Lung (tissue), 12 donors: ENCODE data around the gene EME1. TPM values are rescaled to one million over a fixed set of nuclear protein-coding genes. Genes with fewer than 3 reads are reported as not detected.

Experiments
- ATAC-seq: fragments of 200-7000 bp; cut with Tn5 transposase; one replicate; pipeline ENCODE4 v1.9.1; 2020; ENCODE audit warnings: moderate number of reproducible peaks; ENCODE audit not compliant: insufficient read depth, low FRiP score
- DNase-seq, 3 donors: peaks; one replicate each; pipeline ENCODE4 v3.0.0-alpha.2; 2013 to 2017
- H3K27ac ChIP-seq, 2 donors: one replicate each; pipeline ENCODE4 v1.5.1; 2013; ENCODE audit warnings: mild to moderate bottlenecking in 2 of 2, moderate library complexity in 2 of 2, control low read depth in 1 of 2, inconsistent platforms in 1 of 2, low read depth in 1 of 2, low read length in 1 of 2
- H3K27me3 ChIP-seq, 3 donors: one replicate each; pipeline ENCODE4 v1.5.1; 2013; ENCODE audit warnings: low read length in 2 of 3; ENCODE audit not compliant: control insufficient read depth in 3 of 3, insufficient read depth in 3 of 3
- H3K36me3 ChIP-seq, 4 donors: one replicate each; pipeline ENCODE4 v1.5.1; 2013; ENCODE audit warnings: low read length in 4 of 4, mild to moderate bottlenecking in 1 of 4, moderate library complexity in 1 of 4; ENCODE audit not compliant: control insufficient read depth in 4 of 4, insufficient read depth in 4 of 4
- H3K4me1 ChIP-seq, 5 donors: one replicate each; pipeline ENCODE4 v1.5.1; 2013; ENCODE audit warnings: low read length in 5 of 5, mild to moderate bottlenecking in 2 of 5, moderate library complexity in 1 of 5; ENCODE audit not compliant: control insufficient read depth in 5 of 5, insufficient read depth in 5 of 5
- H3K4me3 ChIP-seq: one replicate; pipeline ENCODE4 v1.5.1; 2013; ENCODE audit warnings: mild to moderate bottlenecking, control low read depth, moderate library complexity
- H3K9ac ChIP-seq, 2 donors: one replicate each; pipeline ENCODE4 v1.5.1; 2013; ENCODE audit warnings: low read length in 2 of 2, control low read depth in 1 of 2; ENCODE audit not compliant: insufficient read depth in 1 of 2
- H3K9me3 ChIP-seq, 4 donors: one replicate each; pipeline ENCODE4 v1.5.1; 2013; ENCODE audit warnings: low read length in 3 of 4, mild to moderate bottlenecking in 1 of 4, moderate library complexity in 1 of 4; ENCODE audit not compliant: control insufficient read depth in 4 of 4, insufficient read depth in 3 of 4
- WGBS, 2 donors: extraction: QIAGEN DNeasy Blood & Tissue Kit; methylation state at CpG; one replicate each; pipeline ENCODE4 v1.1.7; 2013; 5-methylcytosine and 5-hydroxymethylcytosine counted together
- polyA plus RNA-seq, 2 donors: library from polyadenylated mRNA; stranded (reverse); fragments of 200-250 nt; gene quantifications; one replicate each; pipeline ENCODE4 v1.2.1, GENCODE V29; 2013
- total RNA-seq, 2 donors: library from RNA; depleted of rRNA in 1 of 2; stranded (reverse); fragments of >200 nt in 1 of 2; gene quantifications; one replicate each; pipeline ENCODE4 v1.2.1, GENCODE V29; 2014 to 2021
- TF ChIP-seq, protein P1 (sequence below): IDR thresholded peaks from 2 replicates; pipeline ENCODE4 v1.5.1; 2012; ENCODE audit warnings: mild to moderate bottlenecking; ENCODE audit errors: control extremely low read depth, extremely low read depth
- donor health status: control.
- donor health status: control.
- donor health status: Bipolar disorder and iron deficiency.
- donor health status: healthy.
- donor health status: DM: yes; HTN: yes; CAD: no.

EME1 gene
- total and polyA plus RNA-seq, 4 donors: 0.55 to 2.8 (median 1.8) TPM

DNA sequence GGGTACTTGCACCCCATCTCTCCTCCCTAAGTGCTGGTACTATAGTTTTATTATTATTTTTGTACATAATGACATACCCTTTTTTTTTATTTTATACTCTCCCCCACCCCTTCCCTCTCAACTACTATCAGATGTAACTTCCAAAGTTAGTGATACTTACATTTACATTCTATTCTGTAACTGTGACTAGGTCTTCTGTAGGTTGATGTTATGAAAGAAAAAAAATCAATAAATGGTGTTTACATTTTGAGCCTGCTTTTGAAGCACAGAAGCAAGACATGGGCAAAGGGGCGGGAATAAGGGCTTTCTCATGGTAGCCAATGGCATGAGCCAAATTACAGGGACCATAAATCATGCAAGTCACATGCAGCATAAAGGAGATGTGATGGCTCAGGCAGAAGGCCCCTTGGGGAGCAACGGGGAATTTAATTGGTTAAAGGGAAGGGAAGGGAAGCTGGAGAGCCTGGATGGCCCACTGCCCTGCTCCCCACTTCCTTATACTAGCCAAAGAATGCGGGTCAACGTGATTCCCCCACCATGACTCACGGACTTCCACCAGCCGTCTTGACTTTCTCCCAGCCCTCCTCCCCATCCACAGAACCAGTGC is 50.6 kb downstream of the EME1 start:
- TF ChIP-seq, protein P1, sequence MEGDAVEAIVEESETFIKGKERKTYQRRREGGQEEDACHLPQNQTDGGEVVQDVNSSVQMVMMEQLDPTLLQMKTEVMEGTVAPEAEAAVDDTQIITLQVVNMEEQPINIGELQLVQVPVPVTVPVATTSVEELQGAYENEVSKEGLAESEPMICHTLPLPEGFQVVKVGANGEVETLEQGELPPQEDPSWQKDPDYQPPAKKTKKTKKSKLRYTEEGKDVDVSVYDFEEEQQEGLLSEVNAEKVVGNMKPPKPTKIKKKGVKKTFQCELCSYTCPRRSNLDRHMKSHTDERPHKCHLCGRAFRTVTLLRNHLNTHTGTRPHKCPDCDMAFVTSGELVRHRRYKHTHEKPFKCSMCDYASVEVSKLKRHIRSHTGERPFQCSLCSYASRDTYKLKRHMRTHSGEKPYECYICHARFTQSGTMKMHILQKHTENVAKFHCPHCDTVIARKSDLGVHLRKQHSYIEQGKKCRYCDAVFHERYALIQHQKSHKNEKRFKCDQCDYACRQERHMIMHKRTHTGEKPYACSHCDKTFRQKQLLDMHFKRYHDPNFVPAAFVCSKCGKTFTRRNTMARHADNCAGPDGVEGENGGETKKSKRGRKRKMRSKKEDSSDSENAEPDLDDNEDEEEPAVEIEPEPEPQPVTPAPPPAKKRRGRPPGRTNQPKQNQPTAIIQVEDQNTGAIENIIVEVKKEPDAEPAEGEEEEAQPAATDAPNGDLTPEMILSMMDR: no peak
- no peak overlapping the region for H3K27ac ChIP-seq
- no peaks in the 10 kb centered on the region for H3K9me3 ChIP-seq
- ATAC-seq (no peak), DNase-seq (peak in 2 of 3 donors; percentile 45 to 50)
- 40 to 43% methylated on average over 6 of the region's 6 CpGs for WGBS, 2 donors
- no peak overlapping the region for H3K9ac ChIP-seq
- H3K4me1 ChIP-seq: peaks cover 0 to 51% (median 20%) of the 10 kb centered on the region in 5 donors
- H3K36me3 ChIP-seq: peaks cover 0 to 5% (median 0%) of the 10 kb centered on the region in 4 donors
- no peaks in the 10 kb centered on the region for H3K27me3 ChIP-seq
- no peak overlapping the region for H3K4me3 ChIP-seq

DNA sequence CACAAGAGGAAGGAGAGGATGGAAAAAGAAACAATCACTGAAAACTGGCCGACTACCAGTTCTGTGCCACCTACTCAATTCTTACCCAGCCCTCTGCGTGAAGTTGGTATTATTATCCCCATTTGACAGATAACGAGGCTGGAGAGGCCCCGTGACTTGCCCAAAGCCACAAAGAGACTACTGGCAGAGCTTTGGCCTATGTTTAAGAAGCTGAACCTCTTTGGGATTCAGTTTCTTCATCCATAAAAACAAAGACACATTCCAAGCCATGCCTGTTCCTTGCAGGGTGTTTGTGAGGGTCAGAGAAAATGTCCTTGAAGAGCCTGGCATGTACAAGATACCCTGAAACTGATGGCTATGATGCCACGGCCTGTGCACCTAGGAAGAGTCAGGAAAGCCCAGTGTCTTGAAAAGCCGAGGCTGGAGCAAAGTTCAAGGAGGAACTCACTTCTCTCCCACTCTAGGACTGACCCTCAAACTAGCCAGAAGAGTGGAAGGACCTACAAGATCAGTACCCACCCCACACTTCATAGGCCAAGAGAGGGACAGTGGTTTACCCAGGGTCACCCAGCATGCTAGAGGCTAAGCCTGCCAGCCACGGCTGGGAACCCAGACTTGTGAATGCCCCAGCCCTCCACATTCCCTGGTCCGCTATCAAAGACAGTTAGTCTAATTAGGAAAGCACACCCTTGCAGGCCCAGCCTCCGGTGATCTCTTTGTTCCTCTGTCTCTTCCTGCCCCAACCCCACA is 51.4 kb downstream of the EME1 start:
- ATAC-seq: no peak
- Histone ChIP-seq H3K9ac (no peak overlapping the region), H3K27ac (peak overlapping the region in 1 of 2 donors; percentile 26), H3K36me3 (peaks cover 0 to 9% (median 0%) of the 10 kb centered on the region in 4 donors), H3K4me3 (no peak overlapping the region), H3K27me3 (no peaks in the 10 kb centered on the region), H3K4me1 (peaks cover 0 to 54% (median 20%) of the 10 kb centered on the region in 5 donors), H3K9me3 (no peaks in the 10 kb centered on the region)
- TF ChIP-seq, protein P1: no peak
- peak in 1 of 3 donors; percentile 11 for DNase-seq
- WGBS, 2 donors: 68 to 69% methylated on average over 9 of the region's 9 CpGs

DNA sequence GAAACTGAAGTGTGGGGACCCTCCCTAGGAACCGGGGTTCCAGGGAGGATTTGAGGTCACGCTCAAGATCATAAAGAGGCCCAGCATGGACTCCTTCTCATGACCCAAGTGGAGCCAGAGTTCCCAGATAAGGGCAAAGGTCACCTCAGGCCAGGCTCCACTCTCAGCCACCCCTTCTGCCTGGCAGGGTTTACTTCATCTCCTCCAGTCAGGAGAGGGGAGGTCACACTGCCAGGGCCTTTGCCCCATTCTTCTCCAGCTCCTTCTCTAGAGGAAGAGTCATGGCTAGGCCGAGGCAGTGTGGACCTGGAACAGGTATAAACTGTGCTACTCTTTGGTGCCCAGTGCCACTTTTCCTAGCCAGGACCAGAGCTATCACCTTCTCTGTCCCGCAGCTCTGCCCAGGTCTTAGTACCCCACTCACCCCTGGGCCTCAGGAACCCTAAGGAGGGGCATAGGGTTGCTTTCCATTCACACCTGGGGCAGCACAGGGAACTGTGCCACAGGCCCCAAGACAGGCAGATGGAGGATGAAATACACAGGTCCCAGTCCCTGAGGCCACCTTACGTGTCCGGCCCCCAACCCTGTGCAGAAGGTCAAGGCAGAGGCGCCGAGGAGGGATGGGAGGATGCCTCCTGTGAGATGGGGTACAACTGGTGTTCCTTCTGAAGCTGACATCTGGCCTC is 52.1 kb downstream of the EME1 start:
- Histone ChIP-seq H3K27ac (peak overlapping the region; percentile 14 to 79), H3K36me3 (peaks cover 0 to 9% (median 0%) of the 10 kb centered on the region in 4 donors), H3K9ac (peak overlapping the region in 1 of 2 donors; percentile 78), H3K27me3 (no peaks in the 10 kb centered on the region), H3K9me3 (no peaks in the 10 kb centered on the region), H3K4me3 (no peak overlapping the region), H3K4me1 (peaks cover 0 to 54% (median 21%) of the 10 kb centered on the region in 5 donors)
- 86 to 87% methylated on average over 8 of the region's 8 CpGs for WGBS, 2 donors
- ATAC-seq: no peak
- DNase-seq: peak in 1 of 3 donors; percentile 8
- TF ChIP-seq, protein P1: no peak
